ENCODE data around the gene PRSS27.

The PRSS27 gene

DNA sequence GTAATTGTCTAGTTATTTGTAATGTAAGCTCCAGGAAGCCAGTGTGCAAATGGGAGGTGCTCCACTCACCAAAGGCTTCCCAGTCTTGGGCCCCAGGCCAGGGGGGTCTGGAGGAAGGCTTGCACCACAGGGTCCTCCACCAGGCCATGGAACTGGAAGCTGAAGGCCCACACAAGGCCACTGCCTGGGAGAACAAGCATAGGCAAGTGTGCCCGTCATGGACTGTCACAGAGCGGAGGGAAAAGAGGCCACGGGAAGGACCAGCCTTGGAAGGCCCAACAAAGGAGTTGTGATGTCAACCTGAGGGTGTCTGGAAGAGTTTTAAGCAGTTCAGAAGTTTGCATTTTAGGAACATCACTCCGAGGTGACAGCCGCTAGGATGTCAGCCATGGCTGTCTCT is 29.5 kb upstream of the PRSS27 start:
- TF ChIP-seq, protein P1, sequence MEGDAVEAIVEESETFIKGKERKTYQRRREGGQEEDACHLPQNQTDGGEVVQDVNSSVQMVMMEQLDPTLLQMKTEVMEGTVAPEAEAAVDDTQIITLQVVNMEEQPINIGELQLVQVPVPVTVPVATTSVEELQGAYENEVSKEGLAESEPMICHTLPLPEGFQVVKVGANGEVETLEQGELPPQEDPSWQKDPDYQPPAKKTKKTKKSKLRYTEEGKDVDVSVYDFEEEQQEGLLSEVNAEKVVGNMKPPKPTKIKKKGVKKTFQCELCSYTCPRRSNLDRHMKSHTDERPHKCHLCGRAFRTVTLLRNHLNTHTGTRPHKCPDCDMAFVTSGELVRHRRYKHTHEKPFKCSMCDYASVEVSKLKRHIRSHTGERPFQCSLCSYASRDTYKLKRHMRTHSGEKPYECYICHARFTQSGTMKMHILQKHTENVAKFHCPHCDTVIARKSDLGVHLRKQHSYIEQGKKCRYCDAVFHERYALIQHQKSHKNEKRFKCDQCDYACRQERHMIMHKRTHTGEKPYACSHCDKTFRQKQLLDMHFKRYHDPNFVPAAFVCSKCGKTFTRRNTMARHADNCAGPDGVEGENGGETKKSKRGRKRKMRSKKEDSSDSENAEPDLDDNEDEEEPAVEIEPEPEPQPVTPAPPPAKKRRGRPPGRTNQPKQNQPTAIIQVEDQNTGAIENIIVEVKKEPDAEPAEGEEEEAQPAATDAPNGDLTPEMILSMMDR (IDR thresholded peaks at IDR 0.05; ENCODE audit: control extremely low read depth, extremely low read depth, low read depth, missing control alignments) = no peak
- ChIA-PET POLR2A (no interaction called here), CTCF (interaction anchor here (1.5 kb wide), 1 partner anchor 14 kb away, joined by 3 read pairs; no protein-coding TSS in a partner anchor)

DNA sequence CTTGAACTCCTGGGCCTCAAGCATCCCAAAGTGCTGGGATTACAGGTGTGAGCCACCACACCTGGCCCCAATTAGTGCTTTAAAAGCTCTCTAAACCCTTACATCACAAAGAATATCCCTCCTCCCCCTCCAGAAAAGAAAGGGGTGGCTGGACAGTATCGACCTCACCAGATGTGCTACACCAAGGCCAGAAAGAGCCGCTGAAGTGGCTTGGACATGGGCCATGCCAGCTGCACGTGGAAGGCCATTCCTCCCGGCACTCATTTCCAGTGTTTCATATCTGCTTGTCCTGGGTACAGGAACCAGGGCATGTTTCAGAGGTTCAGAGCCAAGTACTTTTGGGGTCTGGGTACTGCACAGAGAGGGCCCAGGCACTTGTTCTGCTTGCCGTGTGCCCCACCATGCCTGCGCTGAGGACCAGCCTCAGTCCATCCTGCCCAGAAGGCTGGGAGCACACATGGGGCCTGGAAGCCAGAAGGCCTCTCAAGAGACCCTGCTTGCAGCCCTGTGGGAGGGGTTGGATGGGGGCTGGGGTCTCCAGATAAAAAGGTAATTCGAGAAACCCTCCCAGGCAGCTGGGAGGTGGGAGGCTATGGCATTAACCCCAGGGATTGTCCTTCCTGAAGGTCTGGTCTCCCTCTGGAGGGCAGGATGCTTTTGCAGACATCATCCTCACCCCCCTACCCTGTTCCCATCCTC is 28.9 kb upstream of the PRSS27 start:
- TF ChIP-seq, protein P1 (IDR thresholded peaks at IDR 0.05; ENCODE audit: control extremely low read depth, extremely low read depth, low read depth, missing control alignments) = no peak
- POLR2A ChIA-PET = no interaction called here
- CTCF ChIA-PET = no interaction called here
- no peak for DNase-seq (ENCODE audit: extremely low spot score)

More for the DNA sequence above, 29.5 kb upstream of the PRSS27 start:
- DNase-seq (ENCODE audit: extremely low spot score) = no peak

DNA sequence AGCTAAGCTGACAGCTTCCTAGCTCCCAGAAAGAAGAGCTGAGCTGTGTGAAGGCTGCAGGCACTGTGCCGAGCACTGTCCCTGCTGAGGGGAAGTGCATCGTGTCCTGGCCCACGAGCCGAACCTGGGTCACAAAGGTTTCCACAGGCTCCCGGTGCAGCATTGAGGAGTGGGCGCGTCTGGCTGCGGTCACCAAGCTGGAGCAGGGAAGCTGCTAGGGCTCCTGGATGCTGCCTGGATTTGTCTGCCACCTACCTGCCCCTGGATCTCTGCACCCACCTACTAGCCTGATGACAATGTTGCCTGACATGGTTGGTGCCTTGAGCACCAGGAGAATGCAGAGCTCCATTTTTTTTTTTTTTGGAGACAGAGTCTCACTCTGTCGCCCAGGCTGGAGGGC is 25.9 kb upstream of the PRSS27 start:
- DNase-seq (ENCODE audit: extremely low spot score) = no peak
- ChIA-PET POLR2A (no interaction called here), CTCF (interaction anchor here (1.1 kb wide), 1 partner anchor 122 kb away, joined by 3 read pairs; no protein-coding TSS in a partner anchor)
- TF ChIP-seq, protein P1 (IDR thresholded peaks at IDR 0.05; ENCODE audit: control extremely low read depth, extremely low read depth, low read depth, missing control alignments) = no peak

DNA sequence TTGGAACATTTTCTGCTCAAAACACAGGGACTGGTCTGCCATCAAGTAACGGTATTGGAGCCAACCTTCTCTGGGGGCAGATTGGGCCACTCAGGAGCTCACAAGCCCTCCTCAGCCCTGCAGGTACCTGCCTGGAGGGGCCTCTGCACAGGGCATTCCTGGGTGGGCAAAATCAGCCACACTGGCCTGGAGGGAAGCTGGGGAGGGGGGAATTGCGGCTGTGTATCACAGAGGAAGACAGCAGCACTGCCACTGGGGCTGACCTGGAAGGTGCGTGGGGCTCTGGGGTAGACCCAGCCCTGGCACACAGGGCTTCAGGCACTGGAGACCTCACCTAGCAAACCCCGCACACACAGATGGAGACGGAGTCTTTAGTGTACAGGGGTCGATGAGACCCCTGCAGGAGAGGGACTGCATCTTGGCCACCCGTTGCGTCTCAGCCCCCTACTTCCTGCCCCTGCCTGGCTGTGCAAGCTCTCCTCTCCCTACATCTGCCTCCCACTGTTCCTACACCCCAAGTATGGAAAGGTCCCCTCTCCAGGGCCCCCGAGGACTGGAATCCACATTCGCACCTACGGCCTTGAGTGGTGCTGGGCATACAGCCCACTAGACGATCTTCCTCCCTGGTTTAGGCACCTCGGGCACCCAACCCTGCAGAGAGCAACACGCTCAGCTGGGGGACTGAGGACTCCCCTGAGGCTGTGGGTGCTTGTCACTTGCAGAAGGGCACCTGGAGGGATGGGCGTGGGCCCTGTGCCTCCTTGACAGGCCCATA is 25.3 kb upstream of the PRSS27 start:
- CTCF ChIA-PET = interaction anchor here (1.1 kb wide), 1 partner anchor 123 kb away, joined by 3 read pairs; no protein-coding TSS in a partner anchor
- no peak for DNase-seq (ENCODE audit: extremely low spot score)
- POLR2A ChIA-PET = no interaction called here

DNA sequence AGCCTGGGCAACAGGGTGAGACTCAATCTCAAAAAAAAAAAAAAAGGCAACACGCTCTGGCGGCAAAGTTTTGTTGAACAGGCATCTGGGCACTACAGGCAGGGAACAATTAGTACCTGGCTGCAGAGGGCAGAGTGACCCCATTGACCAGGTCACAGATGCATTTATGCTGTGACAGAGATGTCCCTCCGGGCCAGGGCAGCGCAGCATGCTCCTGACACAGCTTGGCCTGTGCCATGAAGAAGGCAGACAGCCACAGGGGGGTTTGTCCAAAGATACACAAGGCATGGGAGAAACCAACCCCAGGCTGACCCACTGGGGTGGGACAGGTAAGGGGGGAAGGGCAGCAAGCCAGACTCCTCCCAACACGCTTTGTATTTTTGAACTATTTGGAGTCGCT is 24.7 kb upstream of the PRSS27 start:
- no peak for DNase-seq (ENCODE audit: extremely low spot score)
- CTCF ChIA-PET = no interaction called here
- POLR2A ChIA-PET = no interaction called here
- TF ChIP-seq, protein P1 (IDR thresholded peaks at IDR 0.05; ENCODE audit: control extremely low read depth, extremely low read depth, low read depth, missing control alignments) = peak; percentile 6

More for the DNA sequence above, 25.3 kb upstream of the PRSS27 start:
- TF ChIP-seq, protein P1 (IDR thresholded peaks at IDR 0.05; ENCODE audit: control extremely low read depth, extremely low read depth, low read depth, missing control alignments) = no peak

DNA sequence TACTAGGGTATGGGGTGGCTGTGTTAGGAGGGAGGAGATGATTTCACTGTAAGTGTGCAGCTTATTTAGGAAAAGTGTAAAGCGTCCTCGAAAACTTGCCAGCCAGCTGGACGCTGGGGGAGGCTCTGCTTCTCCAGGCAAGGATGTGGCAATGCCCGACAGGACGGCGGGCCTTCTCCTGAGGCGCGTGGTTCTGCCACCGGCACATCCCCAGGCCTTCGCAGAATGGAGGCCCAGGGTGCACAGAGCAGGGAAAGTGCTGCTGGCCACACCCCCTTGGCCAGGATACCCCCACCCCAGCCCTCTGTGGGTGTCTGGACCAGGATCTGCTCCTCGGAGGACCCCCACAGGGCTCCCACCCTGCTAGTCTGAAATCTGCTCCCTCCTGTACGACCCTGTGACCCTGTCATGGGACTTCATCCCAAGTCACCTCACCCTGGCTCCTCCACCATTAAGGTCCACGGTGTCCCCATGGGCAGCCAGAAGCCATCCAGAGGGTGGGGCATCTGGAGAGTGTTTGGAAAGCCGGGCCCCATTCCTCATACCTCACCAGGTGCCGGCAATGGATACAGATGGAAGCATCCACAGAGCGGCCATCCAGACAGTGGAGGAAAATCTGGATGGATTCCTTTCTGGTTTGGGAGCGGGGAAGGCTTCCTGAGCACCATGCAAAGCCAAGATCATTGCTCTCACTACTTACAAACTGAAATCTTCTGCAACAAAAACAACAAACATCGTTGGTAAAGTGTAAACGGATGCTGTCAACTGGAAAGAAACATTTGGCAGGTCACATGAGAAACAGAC is 23.2 kb upstream of the PRSS27 start:
- TF ChIP-seq, protein P1 (IDR thresholded peaks at IDR 0.05; ENCODE audit: control extremely low read depth, extremely low read depth, low read depth, missing control alignments) = no peak
- POLR2A ChIA-PET = interaction anchor here (0.6 kb wide), 1 partner anchor 285 kb away, joined by 3 read pairs; no protein-coding TSS in a partner anchor
- no peak for DNase-seq (ENCODE audit: extremely low spot score)
- CTCF ChIA-PET = no interaction called here
